Measurements from ENCODE around the gene TRPM4.

Gene TRPM4

DNA sequence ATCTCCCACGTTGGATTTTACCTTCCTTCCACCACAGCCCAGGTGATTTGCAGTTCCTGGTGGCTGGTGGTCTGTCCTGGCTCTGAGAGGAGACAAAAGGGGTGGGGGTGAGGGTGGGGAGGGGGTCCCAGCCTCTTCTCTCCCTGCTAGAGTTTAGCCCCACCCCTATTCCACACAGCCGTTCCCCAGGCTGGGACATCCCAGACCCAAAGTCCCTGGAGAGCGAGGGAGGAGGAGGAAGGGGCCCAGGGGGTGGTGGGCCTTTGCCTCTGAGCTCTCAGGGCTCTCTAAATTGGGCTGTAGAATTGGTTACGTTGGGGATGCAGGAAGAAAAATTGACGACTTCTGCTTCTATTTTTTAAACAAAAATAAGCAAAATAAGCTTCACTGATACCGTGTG, 85.5 kb downstream of the TRPM4 start:
- ATAC-seq, result no peak
- TF ChIP-seq ZNF8 (CRISPR knock-in tag; IDR thresholded peaks at IDR 0.05) (no peak), RARB (CRISPR knock-in tag; IDR thresholded peaks at IDR 0.05) (no peak), ZFP30 (CRISPR knock-in tag; IDR thresholded peaks at IDR 0.05) (no peak), ESRRG (CRISPR knock-in tag; IDR thresholded peaks at IDR 0.05) (no peak), SNAI2 (CRISPR knock-in tag; IDR thresholded peaks at IDR 0.05) (no peak), ZC3H10 (CRISPR knock-in tag; IDR thresholded peaks at IDR 0.05) (no peak), OSR1 (CRISPR knock-in tag; IDR thresholded peaks at IDR 0.05) (no peak), ZNF70 (CRISPR knock-in tag; IDR thresholded peaks at IDR 0.05) (no peak), CSDC2 (CRISPR knock-in tag; IDR thresholded peaks at IDR 0.05) (no peak), ZNF565 (CRISPR knock-in tag; conservative IDR thresholded peaks at IDR 0.05; ENCODE audit: low read depth) (no peak), ISL1 (CRISPR knock-in tag; IDR thresholded peaks at IDR 0.05) (no peak), ZFP3 (CRISPR knock-in tag; IDR thresholded peaks at IDR 0.05) (no peak), BACH2 (CRISPR knock-in tag; IDR thresholded peaks at IDR 0.05; ENCODE audit: borderline replicate concordance) (no peak), PPARA (CRISPR knock-in tag; IDR thresholded peaks at IDR 0.05; ENCODE audit: borderline replicate concordance) (no peak), GLIS3 (CRISPR knock-in tag; IDR thresholded peaks at IDR 0.05) (no peak), TCF4 (CRISPR knock-in tag; IDR thresholded peaks at IDR 0.05; ENCODE audit: borderline replicate concordance) (no peak)
- TF ChIP-seq, protein P1, sequence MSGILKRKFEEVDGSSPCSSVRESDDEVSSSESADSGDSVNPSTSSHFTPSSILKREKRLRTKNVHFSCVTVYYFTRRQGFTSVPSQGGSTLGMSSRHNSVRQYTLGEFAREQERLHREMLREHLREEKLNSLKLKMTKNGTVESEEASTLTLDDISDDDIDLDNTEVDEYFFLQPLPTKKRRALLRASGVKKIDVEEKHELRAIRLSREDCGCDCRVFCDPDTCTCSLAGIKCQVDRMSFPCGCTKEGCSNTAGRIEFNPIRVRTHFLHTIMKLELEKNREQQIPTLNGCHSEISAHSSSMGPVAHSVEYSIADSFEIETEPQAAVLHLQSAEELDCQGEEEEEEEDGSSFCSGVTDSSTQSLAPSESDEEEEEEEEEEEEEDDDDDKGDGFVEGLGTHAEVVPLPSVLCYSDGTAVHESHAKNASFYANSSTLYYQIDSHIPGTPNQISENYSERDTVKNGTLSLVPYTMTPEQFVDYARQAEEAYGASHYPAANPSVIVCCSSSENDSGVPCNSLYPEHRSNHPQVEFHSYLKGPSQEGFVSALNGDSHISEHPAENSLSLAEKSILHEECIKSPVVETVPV (CRISPR knock-in tag; IDR thresholded peaks at IDR 0.05), result no peak
- TF ChIP-seq, protein P2, sequence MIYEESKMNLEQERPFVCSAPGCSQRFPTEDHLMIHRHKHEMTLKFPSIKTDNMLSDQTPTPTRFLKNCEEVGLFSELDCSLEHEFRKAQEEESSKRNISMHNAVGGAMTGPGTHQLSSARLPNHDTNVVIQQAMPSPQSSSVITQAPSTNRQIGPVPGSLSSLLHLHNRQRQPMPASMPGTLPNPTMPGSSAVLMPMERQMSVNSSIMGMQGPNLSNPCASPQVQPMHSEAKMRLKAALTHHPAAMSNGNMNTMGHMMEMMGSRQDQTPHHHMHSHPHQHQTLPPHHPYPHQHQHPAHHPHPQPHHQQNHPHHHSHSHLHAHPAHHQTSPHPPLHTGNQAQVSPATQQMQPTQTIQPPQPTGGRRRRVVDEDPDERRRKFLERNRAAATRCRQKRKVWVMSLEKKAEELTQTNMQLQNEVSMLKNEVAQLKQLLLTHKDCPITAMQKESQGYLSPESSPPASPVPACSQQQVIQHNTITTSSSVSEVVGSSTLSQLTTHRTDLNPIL (CRISPR knock-in tag; IDR thresholded peaks at IDR 0.05; ENCODE audit: low read depth), result no peak
- TF ChIP-seq, protein P3, sequence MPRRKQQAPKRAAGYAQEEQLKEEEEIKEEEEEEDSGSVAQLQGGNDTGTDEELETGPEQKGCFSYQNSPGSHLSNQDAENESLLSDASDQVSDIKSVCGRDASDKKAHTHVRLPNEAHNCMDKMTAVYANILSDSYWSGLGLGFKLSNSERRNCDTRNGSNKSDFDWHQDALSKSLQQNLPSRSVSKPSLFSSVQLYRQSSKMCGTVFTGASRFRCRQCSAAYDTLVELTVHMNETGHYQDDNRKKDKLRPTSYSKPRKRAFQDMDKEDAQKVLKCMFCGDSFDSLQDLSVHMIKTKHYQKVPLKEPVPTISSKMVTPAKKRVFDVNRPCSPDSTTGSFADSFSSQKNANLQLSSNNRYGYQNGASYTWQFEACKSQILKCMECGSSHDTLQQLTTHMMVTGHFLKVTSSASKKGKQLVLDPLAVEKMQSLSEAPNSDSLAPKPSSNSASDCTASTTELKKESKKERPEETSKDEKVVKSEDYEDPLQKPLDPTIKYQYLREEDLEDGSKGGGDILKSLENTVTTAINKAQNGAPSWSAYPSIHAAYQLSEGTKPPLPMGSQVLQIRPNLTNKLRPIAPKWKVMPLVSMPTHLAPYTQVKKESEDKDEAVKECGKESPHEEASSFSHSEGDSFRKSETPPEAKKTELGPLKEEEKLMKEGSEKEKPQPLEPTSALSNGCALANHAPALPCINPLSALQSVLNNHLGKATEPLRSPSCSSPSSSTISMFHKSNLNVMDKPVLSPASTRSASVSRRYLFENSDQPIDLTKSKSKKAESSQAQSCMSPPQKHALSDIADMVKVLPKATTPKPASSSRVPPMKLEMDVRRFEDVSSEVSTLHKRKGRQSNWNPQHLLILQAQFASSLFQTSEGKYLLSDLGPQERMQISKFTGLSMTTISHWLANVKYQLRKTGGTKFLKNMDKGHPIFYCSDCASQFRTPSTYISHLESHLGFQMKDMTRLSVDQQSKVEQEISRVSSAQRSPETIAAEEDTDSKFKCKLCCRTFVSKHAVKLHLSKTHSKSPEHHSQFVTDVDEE (CRISPR knock-in tag; IDR thresholded peaks at IDR 0.05), result no peak
- TF ChIP-seq, protein P4, sequence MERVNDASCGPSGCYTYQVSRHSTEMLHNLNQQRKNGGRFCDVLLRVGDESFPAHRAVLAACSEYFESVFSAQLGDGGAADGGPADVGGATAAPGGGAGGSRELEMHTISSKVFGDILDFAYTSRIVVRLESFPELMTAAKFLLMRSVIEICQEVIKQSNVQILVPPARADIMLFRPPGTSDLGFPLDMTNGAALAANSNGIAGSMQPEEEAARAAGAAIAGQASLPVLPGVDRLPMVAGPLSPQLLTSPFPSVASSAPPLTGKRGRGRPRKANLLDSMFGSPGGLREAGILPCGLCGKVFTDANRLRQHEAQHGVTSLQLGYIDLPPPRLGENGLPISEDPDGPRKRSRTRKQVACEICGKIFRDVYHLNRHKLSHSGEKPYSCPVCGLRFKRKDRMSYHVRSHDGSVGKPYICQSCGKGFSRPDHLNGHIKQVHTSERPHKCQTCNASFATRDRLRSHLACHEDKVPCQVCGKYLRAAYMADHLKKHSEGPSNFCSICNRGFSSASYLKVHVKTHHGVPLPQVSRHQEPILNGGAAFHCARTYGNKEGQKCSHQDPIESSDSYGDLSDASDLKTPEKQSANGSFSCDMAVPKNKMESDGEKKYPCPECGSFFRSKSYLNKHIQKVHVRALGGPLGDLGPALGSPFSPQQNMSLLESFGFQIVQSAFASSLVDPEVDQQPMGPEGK (CRISPR knock-in tag; IDR thresholded peaks at IDR 0.05; ENCODE audit: borderline replicate concordance), result no peak

DNA sequence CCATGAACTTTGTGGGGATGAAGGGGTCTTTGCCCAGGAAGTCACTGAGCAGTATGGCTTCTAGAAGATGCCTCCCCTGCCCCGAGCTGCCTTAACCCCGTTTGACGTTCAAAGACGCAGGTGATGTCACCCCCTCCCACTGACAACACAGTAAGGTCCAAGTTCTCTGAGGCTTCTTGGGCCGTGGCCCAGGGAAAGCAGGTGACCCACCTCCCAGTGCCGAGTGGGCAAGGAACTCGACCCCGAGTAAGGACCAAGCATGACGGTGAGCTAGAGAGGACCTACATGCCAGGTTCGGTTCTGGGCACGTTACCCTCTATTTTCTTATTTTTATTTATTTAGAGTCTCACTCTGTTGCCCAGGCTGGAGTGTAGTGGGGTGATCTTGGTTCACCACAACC, 86.1 kb downstream of the TRPM4 start:
- ATAC-seq, result no peak
- no peak for TF ChIP-seq TCF4 (CRISPR knock-in tag; IDR thresholded peaks at IDR 0.05; ENCODE audit: borderline replicate concordance)
- TF ChIP-seq RARB (CRISPR knock-in tag; IDR thresholded peaks at IDR 0.05), result no peak
- TF ChIP-seq, protein P1 (CRISPR knock-in tag; IDR thresholded peaks at IDR 0.05), result no peak
- TF ChIP-seq, protein P3 (CRISPR knock-in tag; IDR thresholded peaks at IDR 0.05), result no peak
- no peak for TF ChIP-seq ARNTL (CRISPR knock-in tag; IDR thresholded peaks at IDR 0.05; ENCODE audit: borderline replicate concordance, low read depth)
- no peak for TF ChIP-seq ZNF70 (CRISPR knock-in tag; IDR thresholded peaks at IDR 0.05)
- TF ChIP-seq BACH2 (CRISPR knock-in tag; IDR thresholded peaks at IDR 0.05; ENCODE audit: borderline replicate concordance), result no peak
- TF ChIP-seq GLIS3 (CRISPR knock-in tag; IDR thresholded peaks at IDR 0.05), result no peak
